Measurements from ENCODE around the gene MSANTD1.

Gene MSANTD1

GRCh38 chr4:3287972-3288570, 39.1 kb downstream of the MSANTD1 start:
- Mint-ChIP-seq H3K36me3 (ENCODE audit: low read depth) (no peaks in the 10 kb centered on the region), H3K4me3 (no peak overlapping the region), H3K9me3 (no peaks in the 10 kb centered on the region), H3K27me3 (peaks cover 22% of the 10 kb centered on the region), H3K27ac (no peak overlapping the region), H3K4me1 (ENCODE audit: low read depth) (peaks cover 14% of the 10 kb centered on the region)

GRCh38 chr4:3288571-3289094, 39.7 kb downstream of the MSANTD1 start:
- peaks cover 18% of the 10 kb centered on the region for H3K27me3 Mint-ChIP-seq
- H3K36me3 Mint-ChIP-seq (ENCODE audit: low read depth), result no peaks in the 10 kb centered on the region
- no peak overlapping the region for H3K4me3 Mint-ChIP-seq
- no peaks in the 10 kb centered on the region for H3K9me3 Mint-ChIP-seq
- H3K4me1 Mint-ChIP-seq (ENCODE audit: low read depth), result peaks cover 17% of the 10 kb centered on the region
- no peak overlapping the region for H3K27ac Mint-ChIP-seq

GRCh38 chr4:3290476-3290875, 41.5 kb downstream of the MSANTD1 start:
- H3K36me3 Mint-ChIP-seq (ENCODE audit: low read depth), result no peaks in the 10 kb centered on the region
- no peak overlapping the region for H3K27ac Mint-ChIP-seq
- H3K4me1 Mint-ChIP-seq (ENCODE audit: low read depth), result peaks cover 19% of the 10 kb centered on the region
- H3K9me3 Mint-ChIP-seq, result no peaks in the 10 kb centered on the region
- no peak overlapping the region for H3K4me3 Mint-ChIP-seq
- H3K27me3 Mint-ChIP-seq, result peaks cover 13% of the 10 kb centered on the region

- Mint-ChIP-seq H3K27me3 (peaks cover 15% of the 10 kb centered on the region), H3K4me3 (no peak overlapping the region), H3K36me3 (ENCODE audit: low read depth) (no peaks in the 10 kb centered on the region), H3K4me1 (ENCODE audit: low read depth) (peaks cover 17% of the 10 kb centered on the region), H3K9me3 (no peaks in the 10 kb centered on the region), H3K27ac (no peak overlapping the region)
Observed at GRCh38 chr4:3290889-3291321, 41.9 kb downstream of the MSANTD1 start.

- H3K27me3 Mint-ChIP-seq, result peaks cover 21% of the 10 kb centered on the region
- H3K4me3 Mint-ChIP-seq, result peak overlapping the region; percentile 87
- no peaks in the 10 kb centered on the region for H3K9me3 Mint-ChIP-seq
- H3K36me3 Mint-ChIP-seq (ENCODE audit: low read depth), result no peaks in the 10 kb centered on the region
- peak overlapping the region; percentile 79 for H3K27ac Mint-ChIP-seq
- H3K4me1 Mint-ChIP-seq (ENCODE audit: low read depth), result peaks cover 13% of the 10 kb centered on the region
Observed at GRCh38 chr4:3291411-3291968, 42.5 kb downstream of the MSANTD1 start.

GRCh38 chr4:3291969-3292570, 43.1 kb downstream of the MSANTD1 start:
- peak overlapping the region; percentile 87 for H3K4me3 Mint-ChIP-seq
- peak overlapping the region; percentile 79 for H3K27ac Mint-ChIP-seq
- H3K27me3 Mint-ChIP-seq, result peaks cover 23% of the 10 kb centered on the region
- H3K4me1 Mint-ChIP-seq (ENCODE audit: low read depth), result peaks cover 13% of the 10 kb centered on the region
- no peaks in the 10 kb centered on the region for H3K36me3 Mint-ChIP-seq (ENCODE audit: low read depth)
- no peaks in the 10 kb centered on the region for H3K9me3 Mint-ChIP-seq

- Mint-ChIP-seq H3K9me3 (no peaks in the 10 kb centered on the region), H3K27me3 (peaks cover 21% of the 10 kb centered on the region)
Observed at GRCh38 chr4:3292571-3293400, 43.8 kb downstream of the MSANTD1 start, which contains the start of gene RGS12. Gene RGS12, plus strand, starts transcription at chr4:3293021. Its CDS starts 23,150 bp downstream, at chr4:3316171.

GRCh38 chr4:3293401-3294391, 44.7 kb downstream of the MSANTD1 start:
- Mint-ChIP-seq H3K36me3 (ENCODE audit: low read depth) (no peaks in the 10 kb centered on the region), H3K27ac (no peak overlapping the region), H3K27me3 (peaks cover 22% of the 10 kb centered on the region), H3K9me3 (no peaks in the 10 kb centered on the region), H3K4me1 (ENCODE audit: low read depth) (peaks cover 13% of the 10 kb centered on the region), H3K4me3 (peak overlapping the region; percentile 53)

More at GRCh38 chr4:3292571-3293400, 43.8 kb downstream of the MSANTD1 start, which contains the start of gene RGS12:
- Mint-ChIP-seq H3K4me3 (peak within 1 kb of the TSS; percentile 87), H3K4me1 (ENCODE audit: low read depth) (peaks cover 13% of the 10 kb centered on the region), H3K36me3 (ENCODE audit: low read depth) (no peaks in the 10 kb centered on the region), H3K27ac (peak within 1 kb of the TSS; percentile 79)

- H3K27me3 Mint-ChIP-seq, result peaks cover 21% of the 10 kb centered on the region
- H3K9me3 Mint-ChIP-seq, result no peaks in the 10 kb centered on the region
- peaks cover 13% of the 10 kb centered on the region for H3K4me1 Mint-ChIP-seq (ENCODE audit: low read depth)
- no peak overlapping the region for H3K4me3 Mint-ChIP-seq
- H3K36me3 Mint-ChIP-seq (ENCODE audit: low read depth), result no peaks in the 10 kb centered on the region
- H3K27ac Mint-ChIP-seq, result no peak overlapping the region
Observed at GRCh38 chr4:3294401-3295241, 45.7 kb downstream of the MSANTD1 start.

- H3K4me3 Mint-ChIP-seq, result no peak overlapping the region
- peaks cover 14% of the 10 kb centered on the region for H3K4me1 Mint-ChIP-seq (ENCODE audit: low read depth)
Observed at GRCh38 chr4:3295837-3296624, 47.1 kb downstream of the MSANTD1 start.

GRCh38 chr4:3296651-3297050, 47.7 kb downstream of the MSANTD1 start:
- H3K27me3 Mint-ChIP-seq, result peaks cover 19% of the 10 kb centered on the region
- no peak overlapping the region for H3K27ac Mint-ChIP-seq
- no peaks in the 10 kb centered on the region for H3K36me3 Mint-ChIP-seq (ENCODE audit: low read depth)
- H3K4me3 Mint-ChIP-seq, result no peak overlapping the region
- peaks cover 16% of the 10 kb centered on the region for H3K4me1 Mint-ChIP-seq (ENCODE audit: low read depth)
- no peaks in the 10 kb centered on the region for H3K9me3 Mint-ChIP-seq

More at GRCh38 chr4:3295837-3296624, 47.1 kb downstream of the MSANTD1 start:
- H3K27me3 Mint-ChIP-seq, result peaks cover 21% of the 10 kb centered on the region
- H3K36me3 Mint-ChIP-seq (ENCODE audit: low read depth), result no peaks in the 10 kb centered on the region
- no peaks in the 10 kb centered on the region for H3K9me3 Mint-ChIP-seq
- H3K27ac Mint-ChIP-seq, result no peak overlapping the region

- H3K27ac Mint-ChIP-seq, result no peak overlapping the region
- peaks cover 18% of the 10 kb centered on the region for H3K4me1 Mint-ChIP-seq (ENCODE audit: low read depth)
- H3K36me3 Mint-ChIP-seq (ENCODE audit: low read depth), result no peaks in the 10 kb centered on the region
- no peak overlapping the region for H3K4me3 Mint-ChIP-seq
- H3K9me3 Mint-ChIP-seq, result no peaks in the 10 kb centered on the region
- peaks cover 16% of the 10 kb centered on the region for H3K27me3 Mint-ChIP-seq
Observed at GRCh38 chr4:3297066-3297859, 48.3 kb downstream of the MSANTD1 start.

Measured in stimulated activated naive CD8-positive, alpha-beta T cell treated with anti-CD3 and anti-CD28 coated beads, Interleukin-15, Interleukin-2, amounts not matched to agents 100 ng/mL and 50 ng/mL, for 24 hours (primary cell).